HUDEP-2 (cell line): ENCODE results near the gene SLX9.
"Not testable (repeated sequence)": the region's sequence is repeated elsewhere in the genome, so short reads cannot be mapped to it uniquely, and the experiment has no call there.

Source experiments
- DNase-seq, 76 experiments: peaks; one replicate each; lab custom pipeline; 2025; ENCODE audit not compliant: unreplicated experiment in 76 of 76; lab: John Stamatoyannopoulos, UW

SLX9 gene

GRCh38 chr21:44972821-44973220 is 33.0 kb downstream of the SLX9 start:
- DNase-seq: no peak

- no peak for DNase-seq
Measured at GRCh38 chr21:44973598-44973997, 33.8 kb downstream of the SLX9 start.

- DNase-seq: no peak
Measured at GRCh38 chr21:44974676-44975075, 34.8 kb downstream of the SLX9 start.

GRCh38 chr21:44975720-44976555 is 36.1 kb downstream of the SLX9 start:
- DNase-seq: no peak

GRCh38 chr21:44976556-44977393 is 36.9 kb downstream of the SLX9 start:
- not testable (repeated sequence) for DNase-seq

- no peak for DNase-seq
Measured at GRCh38 chr21:44977616-44978340, 37.9 kb downstream of the SLX9 start.

- DNase-seq: no peak
Measured at GRCh38 chr21:44979687-44980561, 40.1 kb downstream of the SLX9 start.

- no peak for DNase-seq
Measured at GRCh38 chr21:44980562-44981489, 41.0 kb downstream of the SLX9 start.

- no peak for DNase-seq
Measured at GRCh38 chr21:44982558-44983250, 42.9 kb downstream of the SLX9 start.

GRCh38 chr21:44983421-44984206 is 43.8 kb downstream of the SLX9 start:
- no peak for DNase-seq

GRCh38 chr21:44984428-44984791 is 44.6 kb downstream of the SLX9 start:
- DNase-seq: no peak

GRCh38 chr21:44984792-44985440 is 45.1 kb downstream of the SLX9 start:
- no peak for DNase-seq

- DNase-seq: no peak
Measured at GRCh38 chr21:44985441-44986401, 45.9 kb downstream of the SLX9 start.

- DNase-seq: no peak
Measured at GRCh38 chr21:44986471-44987291, 46.9 kb downstream of the SLX9 start.

- no peak for DNase-seq
Measured at GRCh38 chr21:44987301-44987885, 47.6 kb downstream of the SLX9 start.
